NCI-H1436 treated with DMSO at 0.1 percent for 48 hours (cell line): ENCODE results near the gene CAMSAP1.

ENCODE experiments used
- DNase-seq: peaks from one replicate; lab custom pipeline; 2025; lab: John Stamatoyannopoulos, UW

The CAMSAP1 gene

GRCh38 chr9:135941288-135941995 is 34.1 kb upstream of the CAMSAP1 start:
- DNase-seq = no peak

GRCh38 chr9:135939351-135940265 is 32.3 kb upstream of the CAMSAP1 start:
- no peak for DNase-seq

- no peak for DNase-seq
Measured at GRCh38 chr9:135937521-135938489, 30.5 kb upstream of the CAMSAP1 start.

GRCh38 chr9:135933114-135933513 is 25.8 kb upstream of the CAMSAP1 start:
- DNase-seq = no peak

GRCh38 chr9:135932656-135933055 is 25.3 kb upstream of the CAMSAP1 start:
- no peak for DNase-seq

- no peak for DNase-seq
Measured at GRCh38 chr9:135931349-135931820, 24.0 kb upstream of the CAMSAP1 start.

- DNase-seq = no peak
Measured at GRCh38 chr9:135930446-135931345, 23.4 kb upstream of the CAMSAP1 start.

- DNase-seq = no peak
Measured at GRCh38 chr9:135929656-135930445, 22.5 kb upstream of the CAMSAP1 start.

GRCh38 chr9:135928731-135929655 is 21.6 kb upstream of the CAMSAP1 start:
- DNase-seq = no peak

GRCh38 chr9:135928074-135928730 is 20.9 kb upstream of the CAMSAP1 start:
- DNase-seq = no peak

- DNase-seq = no peak
Measured at GRCh38 chr9:135927195-135928013, 20.1 kb upstream of the CAMSAP1 start.

- DNase-seq = no peak
Measured at GRCh38 chr9:135926402-135927194, 19.3 kb upstream of the CAMSAP1 start.

GRCh38 chr9:135925496-135926133 is 18.3 kb upstream of the CAMSAP1 start:
- no peak for DNase-seq

GRCh38 chr9:135924628-135925338 is 17.4 kb upstream of the CAMSAP1 start:
- no peak for DNase-seq

GRCh38 chr9:135923508-135923907 is 16.2 kb upstream of the CAMSAP1 start:
- no peak for DNase-seq
